Parathyroid adenoma (tissue), 2 donors: ENCODE data around the gene BEND6.

Experiments used
- H2AFZ ChIP-seq: fragments of 300-600 bp; sonication (generic); one replicate; pipeline ENCODE4 v1.7.0; 2017; ENCODE audit warnings: antibody characterized with exemption, mild to moderate bottlenecking
- H3K27ac ChIP-seq: fragments of 300-600 bp; sonication (generic); one replicate; pipeline ENCODE4 v1.7.0; 2017
- H3K27me3 ChIP-seq: fragments of 300-600 bp; sonication (generic); one replicate; pipeline ENCODE4 v1.7.0; 2017; ENCODE audit warnings: low read length; ENCODE audit not compliant: control insufficient read depth, insufficient read depth
- H3K36me3 ChIP-seq: fragments of 300-600 bp; sonication (generic); one replicate; pipeline ENCODE4 v1.7.0; 2017; ENCODE audit warnings: low read length; ENCODE audit not compliant: control insufficient read depth, insufficient read depth
- H3K4me1 ChIP-seq: fragments of 300-600 bp; sonication (generic); one replicate; pipeline ENCODE4 v1.7.0; 2017; ENCODE audit warnings: control low read depth
- H3K4me2 ChIP-seq: fragments of 300-600 bp; sonication (generic); one replicate; pipeline ENCODE4 v1.7.0; 2017; ENCODE audit warnings: low read length
- H3K4me3 ChIP-seq: fragments of 300-600 bp; sonication (generic); one replicate; pipeline ENCODE4 v1.7.0; 2017; ENCODE audit warnings: low read depth, low read length
- H3K79me2 ChIP-seq: fragments of 300-600 bp; sonication (generic); one replicate; pipeline ENCODE4 v1.7.0; 2017; ENCODE audit warnings: control low read depth
- H3K9ac ChIP-seq: fragments of 300-600 bp; sonication (generic); one replicate; pipeline ENCODE4 v1.7.0; 2017; ENCODE audit warnings: mild to moderate bottlenecking
- H3K9me3 ChIP-seq: fragments of 300-600 bp; sonication (generic); one replicate; pipeline ENCODE4 v1.7.0; 2017; ENCODE audit warnings: low read length; ENCODE audit not compliant: control insufficient read depth
- TF ChIP-seq, protein P1 (sequence below): fragments of 300-600 bp; sonication (generic); IDR thresholded peaks from one replicate; pipeline ENCODE4 v1.7.0; 2017; ENCODE audit warnings: antibody characterized with exemption, mild to moderate bottlenecking
- donor health status: primary hyperparathyroidism.

BEND6 gene

GRCh38 chr6:56916849-56917551, 37.9 kb upstream of the BEND6 start:
- no peaks in the 10 kb centered on the region for H3K79me2 ChIP-seq
- H3K4me1 ChIP-seq, result no peaks in the 10 kb centered on the region
- H3K36me3 ChIP-seq, result no peaks in the 10 kb centered on the region
- no peak overlapping the region for H2AFZ ChIP-seq
- no peak overlapping the region for H3K4me3 ChIP-seq
- H3K4me2 ChIP-seq, result no peak overlapping the region
- no peak overlapping the region for H3K9ac ChIP-seq
- no peaks in the 10 kb centered on the region for H3K9me3 ChIP-seq
- TF ChIP-seq, protein P1, sequence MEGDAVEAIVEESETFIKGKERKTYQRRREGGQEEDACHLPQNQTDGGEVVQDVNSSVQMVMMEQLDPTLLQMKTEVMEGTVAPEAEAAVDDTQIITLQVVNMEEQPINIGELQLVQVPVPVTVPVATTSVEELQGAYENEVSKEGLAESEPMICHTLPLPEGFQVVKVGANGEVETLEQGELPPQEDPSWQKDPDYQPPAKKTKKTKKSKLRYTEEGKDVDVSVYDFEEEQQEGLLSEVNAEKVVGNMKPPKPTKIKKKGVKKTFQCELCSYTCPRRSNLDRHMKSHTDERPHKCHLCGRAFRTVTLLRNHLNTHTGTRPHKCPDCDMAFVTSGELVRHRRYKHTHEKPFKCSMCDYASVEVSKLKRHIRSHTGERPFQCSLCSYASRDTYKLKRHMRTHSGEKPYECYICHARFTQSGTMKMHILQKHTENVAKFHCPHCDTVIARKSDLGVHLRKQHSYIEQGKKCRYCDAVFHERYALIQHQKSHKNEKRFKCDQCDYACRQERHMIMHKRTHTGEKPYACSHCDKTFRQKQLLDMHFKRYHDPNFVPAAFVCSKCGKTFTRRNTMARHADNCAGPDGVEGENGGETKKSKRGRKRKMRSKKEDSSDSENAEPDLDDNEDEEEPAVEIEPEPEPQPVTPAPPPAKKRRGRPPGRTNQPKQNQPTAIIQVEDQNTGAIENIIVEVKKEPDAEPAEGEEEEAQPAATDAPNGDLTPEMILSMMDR, result no peak
- no peak overlapping the region for H3K27ac ChIP-seq
- no peaks in the 10 kb centered on the region for H3K27me3 ChIP-seq

DNA sequence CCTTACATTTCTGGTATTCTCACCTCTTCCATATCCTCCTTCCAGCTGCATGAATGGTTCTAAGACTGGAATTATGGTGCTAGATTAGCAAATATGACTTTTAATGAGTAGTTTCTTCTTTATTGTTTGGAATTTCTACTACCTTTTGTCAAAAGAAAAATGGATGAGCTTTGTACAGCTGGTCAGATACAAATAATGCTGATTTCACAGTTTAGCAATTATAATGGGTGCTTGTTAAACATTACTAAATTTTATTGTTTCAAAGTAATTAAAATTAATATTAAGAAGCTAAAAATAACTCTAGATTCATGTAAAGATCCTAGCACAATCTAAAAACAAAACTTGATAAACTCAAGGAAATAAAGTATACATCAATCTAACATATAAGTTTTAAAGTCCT, 32.3 kb upstream of the BEND6 start:
- Histone ChIP-seq H3K27me3 (no peaks in the 10 kb centered on the region), H3K79me2 (no peaks in the 10 kb centered on the region), H3K4me2 (no peak overlapping the region), H2AFZ (no peak overlapping the region), H3K4me3 (no peak overlapping the region), H3K27ac (no peak overlapping the region), H3K36me3 (no peaks in the 10 kb centered on the region), H3K9me3 (no peaks in the 10 kb centered on the region), H3K9ac (no peak overlapping the region), H3K4me1 (no peaks in the 10 kb centered on the region)
- TF ChIP-seq, protein P1, result no peak

- H3K27me3 ChIP-seq, result no peaks in the 10 kb centered on the region
Observed at GRCh38 chr6:56923565-56923964, 31.3 kb upstream of the BEND6 start.

GRCh38 chr6:56927538-56928453, 27.1 kb upstream of the BEND6 start:
- H3K79me2 ChIP-seq, result no peaks in the 10 kb centered on the region

More at GRCh38 chr6:56923565-56923964, 31.3 kb upstream of the BEND6 start:
- H3K4me3 ChIP-seq, result no peak overlapping the region
- no peaks in the 10 kb centered on the region for H3K9me3 ChIP-seq
- no peak overlapping the region for H3K27ac ChIP-seq
- H3K36me3 ChIP-seq, result no peaks in the 10 kb centered on the region
- no peak overlapping the region for H3K4me2 ChIP-seq
- H3K79me2 ChIP-seq, result no peaks in the 10 kb centered on the region
- no peak overlapping the region for H3K9ac ChIP-seq
- no peaks in the 10 kb centered on the region for H3K4me1 ChIP-seq
- H2AFZ ChIP-seq, result no peak overlapping the region
- TF ChIP-seq, protein P1, result no peak

More at GRCh38 chr6:56927538-56928453, 27.1 kb upstream of the BEND6 start:
- TF ChIP-seq, protein P1, result no peak
- Histone ChIP-seq H3K36me3 (no peaks in the 10 kb centered on the region), H3K9ac (no peak overlapping the region), H3K4me3 (no peak overlapping the region), H3K27ac (no peak overlapping the region), H2AFZ (no peak overlapping the region), H3K27me3 (no peaks in the 10 kb centered on the region), H3K9me3 (no peaks in the 10 kb centered on the region), H3K4me1 (no peaks in the 10 kb centered on the region), H3K4me2 (no peak overlapping the region)
